ENCODE measurements around the gene SDHAF3. TPM values are rescaled to one million over a fixed set of nuclear protein-coding genes. Genes with fewer than 3 reads are reported as not detected.

The SDHAF3 gene
- total RNA-seq, 1 experiment from 2014 or later, result 16.1 TPM

DNA sequence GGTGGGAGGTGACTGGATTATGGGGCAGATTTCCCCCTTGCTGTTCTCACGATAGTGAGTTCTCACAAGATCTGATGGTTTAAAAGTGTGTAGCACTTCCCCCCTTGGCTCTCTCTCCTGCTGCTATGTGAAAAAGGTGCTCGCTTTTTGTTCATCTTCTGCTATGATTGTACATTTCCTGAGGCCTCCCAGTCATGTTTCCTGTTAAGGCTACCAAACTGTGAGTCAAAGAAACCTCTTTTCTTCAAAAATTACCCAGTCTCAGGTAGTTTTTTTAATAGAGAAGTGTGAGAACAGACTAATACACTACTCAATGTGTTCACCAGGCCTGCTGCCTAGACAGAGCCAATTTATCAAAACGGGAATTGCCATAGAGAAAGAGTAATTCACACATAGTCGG is 49.7 kb downstream of the SDHAF3 start:
- TF ChIP-seq POLR2AphosphoS5 (IDR thresholded peaks at IDR 0.05; ENCODE audit: low read depth, low read length) (no peak), TCF7L2 (IDR thresholded peaks at IDR 0.05; ENCODE audit: low read depth, low read length) (no peak), SIN3A (IDR thresholded peaks at IDR 0.05; ENCODE audit: borderline replicate concordance, insufficient read depth, low read depth, low read length) (no peak)
- TF ChIP-seq, protein P1, sequence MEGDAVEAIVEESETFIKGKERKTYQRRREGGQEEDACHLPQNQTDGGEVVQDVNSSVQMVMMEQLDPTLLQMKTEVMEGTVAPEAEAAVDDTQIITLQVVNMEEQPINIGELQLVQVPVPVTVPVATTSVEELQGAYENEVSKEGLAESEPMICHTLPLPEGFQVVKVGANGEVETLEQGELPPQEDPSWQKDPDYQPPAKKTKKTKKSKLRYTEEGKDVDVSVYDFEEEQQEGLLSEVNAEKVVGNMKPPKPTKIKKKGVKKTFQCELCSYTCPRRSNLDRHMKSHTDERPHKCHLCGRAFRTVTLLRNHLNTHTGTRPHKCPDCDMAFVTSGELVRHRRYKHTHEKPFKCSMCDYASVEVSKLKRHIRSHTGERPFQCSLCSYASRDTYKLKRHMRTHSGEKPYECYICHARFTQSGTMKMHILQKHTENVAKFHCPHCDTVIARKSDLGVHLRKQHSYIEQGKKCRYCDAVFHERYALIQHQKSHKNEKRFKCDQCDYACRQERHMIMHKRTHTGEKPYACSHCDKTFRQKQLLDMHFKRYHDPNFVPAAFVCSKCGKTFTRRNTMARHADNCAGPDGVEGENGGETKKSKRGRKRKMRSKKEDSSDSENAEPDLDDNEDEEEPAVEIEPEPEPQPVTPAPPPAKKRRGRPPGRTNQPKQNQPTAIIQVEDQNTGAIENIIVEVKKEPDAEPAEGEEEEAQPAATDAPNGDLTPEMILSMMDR (IDR thresholded peaks at IDR 0.05), result no peak
- TF ChIP-seq, protein P2, sequence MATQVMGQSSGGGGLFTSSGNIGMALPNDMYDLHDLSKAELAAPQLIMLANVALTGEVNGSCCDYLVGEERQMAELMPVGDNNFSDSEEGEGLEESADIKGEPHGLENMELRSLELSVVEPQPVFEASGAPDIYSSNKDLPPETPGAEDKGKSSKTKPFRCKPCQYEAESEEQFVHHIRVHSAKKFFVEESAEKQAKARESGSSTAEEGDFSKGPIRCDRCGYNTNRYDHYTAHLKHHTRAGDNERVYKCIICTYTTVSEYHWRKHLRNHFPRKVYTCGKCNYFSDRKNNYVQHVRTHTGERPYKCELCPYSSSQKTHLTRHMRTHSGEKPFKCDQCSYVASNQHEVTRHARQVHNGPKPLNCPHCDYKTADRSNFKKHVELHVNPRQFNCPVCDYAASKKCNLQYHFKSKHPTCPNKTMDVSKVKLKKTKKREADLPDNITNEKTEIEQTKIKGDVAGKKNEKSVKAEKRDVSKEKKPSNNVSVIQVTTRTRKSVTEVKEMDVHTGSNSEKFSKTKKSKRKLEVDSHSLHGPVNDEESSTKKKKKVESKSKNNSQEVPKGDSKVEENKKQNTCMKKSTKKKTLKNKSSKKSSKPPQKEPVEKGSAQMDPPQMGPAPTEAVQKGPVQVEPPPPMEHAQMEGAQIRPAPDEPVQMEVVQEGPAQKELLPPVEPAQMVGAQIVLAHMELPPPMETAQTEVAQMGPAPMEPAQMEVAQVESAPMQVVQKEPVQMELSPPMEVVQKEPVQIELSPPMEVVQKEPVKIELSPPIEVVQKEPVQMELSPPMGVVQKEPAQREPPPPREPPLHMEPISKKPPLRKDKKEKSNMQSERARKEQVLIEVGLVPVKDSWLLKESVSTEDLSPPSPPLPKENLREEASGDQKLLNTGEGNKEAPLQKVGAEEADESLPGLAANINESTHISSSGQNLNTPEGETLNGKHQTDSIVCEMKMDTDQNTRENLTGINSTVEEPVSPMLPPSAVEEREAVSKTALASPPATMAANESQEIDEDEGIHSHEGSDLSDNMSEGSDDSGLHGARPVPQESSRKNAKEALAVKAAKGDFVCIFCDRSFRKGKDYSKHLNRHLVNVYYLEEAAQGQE (IDR thresholded peaks at IDR 0.05; ENCODE audit: insufficient read depth in 1 of 2, low read depth in 2 of 2, low read length in 1 of 2), result no peak
- H3K4me3 ChIP-seq (ENCODE audit: low read depth in 2 of 2, low read length in 2 of 2), result no peak overlapping the region
- H3K27ac ChIP-seq (ENCODE audit: low read length), result no peak overlapping the region
- no peaks in the 10 kb centered on the region for H3K4me1 ChIP-seq (ENCODE audit: control insufficient read depth, insufficient read depth, low read length)
- H3K9me3 ChIP-seq (ENCODE audit: control insufficient read depth, insufficient read depth, low read depth, low read length), result no peaks in the 10 kb centered on the region; the same call in 1 of the 2 replicates
- BruUV-seq (replicated peaks), result no TSS peak
- no peaks in the 10 kb centered on the region; the same call in 1 of the 2 replicates for H3K36me3 ChIP-seq (ENCODE audit: control insufficient read depth, insufficient read depth, low read length)
- in situ Hi-C loops (cut with HindIII; ENCODE audit: low pct_unique_long_range_greater_than_20kb, low sequenced_read_pairs), result no loop called here
- ATAC-seq (no peak), DNase-seq (ENCODE audit: low read depth, low spot score) (no peak)
- intact Hi-C loops (cut with micrococcal nuclease; ENCODE audit: unreplicated experiment), result no loop called here
- no peaks in the 10 kb centered on the region for H3K27me3 ChIP-seq (ENCODE audit: control insufficient read depth, insufficient read depth, low read length)
- POLR2A ChIA-PET, result no interaction called here
- CTCF ChIA-PET, result no interaction called here

DNA sequence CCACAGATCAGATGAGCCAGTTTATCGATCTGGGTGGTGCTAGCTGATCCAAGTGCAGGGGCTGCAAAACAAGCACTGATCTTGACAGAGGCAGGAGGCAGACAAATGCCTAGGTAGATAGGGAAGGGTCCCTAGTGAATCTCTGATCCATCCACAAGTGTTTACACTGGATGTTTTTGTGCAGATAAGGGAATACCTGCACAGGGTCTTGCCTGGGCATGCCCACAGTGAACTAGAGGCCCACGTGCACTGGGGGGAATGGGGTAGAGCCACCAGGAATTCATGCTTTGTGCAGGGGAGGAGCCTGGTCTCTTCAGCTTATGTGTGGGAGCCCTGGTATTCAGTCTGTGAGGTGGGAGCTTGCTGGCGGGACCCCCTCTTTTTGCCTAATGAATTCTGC is 50.3 kb downstream of the SDHAF3 start:
- Histone ChIP-seq H3K27me3 (ENCODE audit: control insufficient read depth, insufficient read depth, low read length) (no peaks in the 10 kb centered on the region), H3K36me3 (ENCODE audit: control insufficient read depth, insufficient read depth, low read length) (no peaks in the 10 kb centered on the region; the same call in 1 of the 2 replicates), H3K27ac (ENCODE audit: low read length) (no peak overlapping the region), H3K4me3 (ENCODE audit: low read depth in 2 of 2, low read length in 2 of 2) (no peak overlapping the region), H3K9me3 (ENCODE audit: control insufficient read depth, insufficient read depth, low read depth, low read length) (no peaks in the 10 kb centered on the region; the same call in 1 of the 2 replicates), H3K4me1 (ENCODE audit: control insufficient read depth, insufficient read depth, low read length) (no peaks in the 10 kb centered on the region)
- DNase-seq (ENCODE audit: low read depth, low spot score) (no peak), ATAC-seq (no peak)
- intact Hi-C loops (cut with micrococcal nuclease; ENCODE audit: unreplicated experiment), result no loop called here
- CTCF ChIA-PET, result no interaction called here
- POLR2A ChIA-PET, result no interaction called here
- TF ChIP-seq POLR2AphosphoS5 (IDR thresholded peaks at IDR 0.05; ENCODE audit: low read depth, low read length) (no peak), SIN3A (IDR thresholded peaks at IDR 0.05; ENCODE audit: borderline replicate concordance, insufficient read depth, low read depth, low read length) (no peak), TCF7L2 (IDR thresholded peaks at IDR 0.05; ENCODE audit: low read depth, low read length) (no peak)
- TF ChIP-seq, protein P1 (IDR thresholded peaks at IDR 0.05), result no peak
- TF ChIP-seq, protein P2 (IDR thresholded peaks at IDR 0.05; ENCODE audit: insufficient read depth in 1 of 2, low read depth in 2 of 2, low read length in 1 of 2), result no peak
- BruUV-seq (replicated peaks), result no TSS peak
- in situ Hi-C loops (cut with HindIII; ENCODE audit: low pct_unique_long_range_greater_than_20kb, low sequenced_read_pairs), result no loop called here
